DND-41 (cell line): ENCODE results near the gene NFKB2.

Source experiments
- CTCF ChIP-seq: IDR thresholded peaks from 2 replicates; pipeline ENCODE4 v1.5.1; 2012; ENCODE audit warnings: borderline replicate concordance, low read length, moderate library complexity, mild to moderate bottlenecking; ENCODE audit not compliant: poor library complexity, severe bottlenecking; ENCODE audit errors: extremely low read depth
- EZH2 ChIP-seq: IDR thresholded peaks from 3 replicates; pipeline ENCODE4 v1.6.1; 2012; ENCODE audit warnings: borderline replicate concordance, low read depth, mild to moderate bottlenecking, moderate library complexity, low read length, inconsistent platforms; ENCODE audit not compliant: severe bottlenecking

- TF ChIP-seq CTCF, result peak; percentile 25
- no peak for TF ChIP-seq EZH2
Measured at GRCh38 chr10:102375250-102375649, 20.3 kb upstream of the NFKB2 start.
